Upper lobe of right lung (tissue), 1 donor: ENCODE data around the gene FAM120C. TPM values are rescaled to one million over a fixed set of nuclear protein-coding genes. Genes with fewer than 3 reads are reported as not detected.

ENCODE experiments used
- ATAC-seq: fragments of 200-7000 bp; cut with Tn5 transposase; one replicate; pipeline ENCODE4 v1.9.1; 2020; ENCODE audit warnings: mild to moderate bottlenecking, moderate library complexity
- DNase-seq: peaks from one replicate; pipeline ENCODE4 v3.0.0-alpha.2; 2020
- H3K27ac ChIP-seq: fragments of 200-600 bp; one replicate; pipeline ENCODE4 v1.8.0; 2022
- H3K27me3 ChIP-seq: fragments of 200-600 bp; one replicate; pipeline ENCODE4 v1.8.0; 2022; ENCODE audit warnings: mild to moderate bottlenecking
- H3K36me3 ChIP-seq: fragments of 200-600 bp; one replicate; pipeline ENCODE4 v1.8.0; 2022
- H3K4me1 ChIP-seq: fragments of 200-600 bp; one replicate; pipeline ENCODE4 v1.8.0; 2022
- H3K4me3 ChIP-seq: fragments of 200-600 bp; one replicate; pipeline ENCODE4 v1.8.0; 2022; ENCODE audit warnings: mild to moderate bottlenecking
- H3K9me3 ChIP-seq: fragments of 200-600 bp; one replicate; pipeline ENCODE4 v1.8.0; 2022
- intact Hi-C: fragments of 100-400 bp; cut with DNase I; formaldehyde crosslinking; loops from one replicate; pipeline ENCODE4 v1.11.0; 2022
- total RNA-seq: library from RNA; stranded (reverse); fragmentation: NEBNext Ultra II Directional; extraction: Animal tissue kit (Norgen Biotek cat#: 25700); gene quantifications from one replicate; pipeline ENCODE4 v1.2.1, GENCODE V29; 2021
- TF ChIP-seq, protein P1 (sequence below): fragments of 200-600 bp; IDR thresholded peaks from one replicate; pipeline ENCODE4 v1.8.0; 2022; ENCODE audit warnings: antibody characterized with exemption
- donor health status: DM: no; HTN: yes; CAD: no; lungs with severe emphysema.

The FAM120C gene
- total RNA-seq, 1 donor from 2014 or later: 10.4 TPM

DNA sequence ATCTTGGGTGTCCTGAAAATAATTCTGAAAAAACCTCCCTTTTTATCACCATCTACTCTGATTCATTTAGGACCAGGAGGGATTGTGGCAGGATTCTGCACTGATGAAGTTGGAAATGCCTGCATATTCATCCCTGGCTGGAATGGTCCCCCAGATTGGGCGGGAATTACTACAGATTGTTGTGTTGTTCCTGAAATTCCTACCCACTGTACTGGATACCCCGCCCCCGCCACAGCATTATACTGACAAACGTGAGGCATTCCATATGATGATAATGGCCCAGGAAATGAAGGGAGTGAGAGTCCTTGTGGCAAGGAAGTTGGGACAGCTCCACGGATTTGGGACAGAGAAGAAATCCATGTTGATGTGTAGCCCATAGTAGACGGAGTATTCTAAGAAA lies 15.2 kb upstream of the FAM120C start:
- no peak overlapping the region for H3K4me3 ChIP-seq
- DNase-seq: no peak
- intact Hi-C loops: no loop called here
- H3K27ac ChIP-seq: no peak overlapping the region
- no peaks in the 10 kb centered on the region for H3K36me3 ChIP-seq
- TF ChIP-seq, protein P1, sequence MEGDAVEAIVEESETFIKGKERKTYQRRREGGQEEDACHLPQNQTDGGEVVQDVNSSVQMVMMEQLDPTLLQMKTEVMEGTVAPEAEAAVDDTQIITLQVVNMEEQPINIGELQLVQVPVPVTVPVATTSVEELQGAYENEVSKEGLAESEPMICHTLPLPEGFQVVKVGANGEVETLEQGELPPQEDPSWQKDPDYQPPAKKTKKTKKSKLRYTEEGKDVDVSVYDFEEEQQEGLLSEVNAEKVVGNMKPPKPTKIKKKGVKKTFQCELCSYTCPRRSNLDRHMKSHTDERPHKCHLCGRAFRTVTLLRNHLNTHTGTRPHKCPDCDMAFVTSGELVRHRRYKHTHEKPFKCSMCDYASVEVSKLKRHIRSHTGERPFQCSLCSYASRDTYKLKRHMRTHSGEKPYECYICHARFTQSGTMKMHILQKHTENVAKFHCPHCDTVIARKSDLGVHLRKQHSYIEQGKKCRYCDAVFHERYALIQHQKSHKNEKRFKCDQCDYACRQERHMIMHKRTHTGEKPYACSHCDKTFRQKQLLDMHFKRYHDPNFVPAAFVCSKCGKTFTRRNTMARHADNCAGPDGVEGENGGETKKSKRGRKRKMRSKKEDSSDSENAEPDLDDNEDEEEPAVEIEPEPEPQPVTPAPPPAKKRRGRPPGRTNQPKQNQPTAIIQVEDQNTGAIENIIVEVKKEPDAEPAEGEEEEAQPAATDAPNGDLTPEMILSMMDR: no peak
- ATAC-seq: no peak
- no peaks in the 10 kb centered on the region for H3K9me3 ChIP-seq
- H3K4me1 ChIP-seq: no peaks in the 10 kb centered on the region
- no peaks in the 10 kb centered on the region for H3K27me3 ChIP-seq

DNA sequence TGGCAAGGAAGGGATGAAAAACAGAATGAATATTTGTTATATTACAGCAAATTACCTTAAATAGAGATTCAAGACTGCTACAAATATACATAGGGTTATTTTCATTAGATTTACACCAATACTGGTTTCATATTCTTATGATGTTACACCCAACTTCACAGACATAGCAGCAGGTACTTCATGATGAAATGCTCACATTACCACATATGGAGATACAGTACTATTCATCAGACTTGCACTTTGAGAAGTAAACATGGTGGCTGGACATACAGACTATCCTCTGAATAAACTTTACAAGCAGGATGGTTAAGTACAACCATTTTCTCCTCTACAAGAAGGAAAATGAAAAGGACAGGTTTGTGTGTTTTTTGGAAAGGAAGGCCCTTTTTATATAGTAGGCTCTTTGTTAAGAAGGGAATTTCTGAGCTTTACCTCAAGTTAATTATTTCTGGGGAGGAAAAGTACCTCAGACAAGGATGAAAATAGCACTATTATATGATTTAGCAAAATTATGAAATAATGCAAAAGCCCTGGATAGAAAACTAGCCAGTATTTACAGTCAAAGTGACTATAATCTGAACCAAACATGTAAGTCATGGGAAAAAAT lies 12.0 kb upstream of the FAM120C start:
- H3K4me1 ChIP-seq: no peaks in the 10 kb centered on the region
- intact Hi-C loops: no loop called here
- no peak for DNase-seq
- H3K9me3 ChIP-seq: no peaks in the 10 kb centered on the region
- no peak for ATAC-seq
- no peak overlapping the region for H3K4me3 ChIP-seq
- no peaks in the 10 kb centered on the region for H3K27me3 ChIP-seq
- TF ChIP-seq, protein P1: no peak
- H3K27ac ChIP-seq: no peak overlapping the region
- no peaks in the 10 kb centered on the region for H3K36me3 ChIP-seq

DNA sequence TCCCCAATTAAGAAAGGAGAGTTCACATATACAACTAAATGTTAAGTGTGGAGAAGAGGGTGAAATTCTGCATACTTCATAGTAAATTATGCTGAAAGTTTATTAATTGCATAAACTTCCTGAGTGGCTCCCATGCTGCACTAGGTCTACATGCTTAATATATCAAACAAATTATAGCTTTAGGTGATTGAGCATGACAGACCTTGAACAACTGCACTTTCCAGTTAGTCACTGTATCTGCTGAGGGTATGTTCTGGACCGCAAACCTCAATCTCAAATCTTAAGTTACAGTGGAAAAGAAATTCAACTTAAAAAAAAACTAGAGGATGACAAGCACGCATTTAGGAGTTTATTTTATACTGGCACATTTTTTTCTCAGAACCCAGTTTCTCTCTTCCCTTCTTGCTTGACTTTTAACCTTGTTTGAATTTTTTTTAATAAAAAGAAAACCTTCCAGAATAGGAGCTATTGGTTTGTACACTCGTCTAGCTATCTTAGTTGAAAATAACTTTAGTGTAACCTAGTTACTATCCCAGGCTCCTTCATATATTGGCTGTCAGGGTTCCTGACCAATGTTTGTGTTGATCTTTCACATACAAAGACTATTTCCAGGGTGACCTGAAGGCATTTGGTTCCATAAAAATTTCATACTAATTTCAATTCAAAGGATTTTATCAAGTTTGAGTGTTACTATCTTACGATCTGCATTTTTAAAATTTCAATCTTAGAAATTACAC lies 10.2 kb upstream of the FAM120C start:
- H3K4me1 ChIP-seq: no peaks in the 10 kb centered on the region
- no peaks in the 10 kb centered on the region for H3K36me3 ChIP-seq
- no peak overlapping the region for H3K27ac ChIP-seq
- TF ChIP-seq, protein P1: no peak
- no peak overlapping the region for H3K4me3 ChIP-seq
- ATAC-seq (no peak), DNase-seq (no peak)
- H3K27me3 ChIP-seq: no peaks in the 10 kb centered on the region
- intact Hi-C loops: no loop called here
- no peaks in the 10 kb centered on the region for H3K9me3 ChIP-seq

DNA sequence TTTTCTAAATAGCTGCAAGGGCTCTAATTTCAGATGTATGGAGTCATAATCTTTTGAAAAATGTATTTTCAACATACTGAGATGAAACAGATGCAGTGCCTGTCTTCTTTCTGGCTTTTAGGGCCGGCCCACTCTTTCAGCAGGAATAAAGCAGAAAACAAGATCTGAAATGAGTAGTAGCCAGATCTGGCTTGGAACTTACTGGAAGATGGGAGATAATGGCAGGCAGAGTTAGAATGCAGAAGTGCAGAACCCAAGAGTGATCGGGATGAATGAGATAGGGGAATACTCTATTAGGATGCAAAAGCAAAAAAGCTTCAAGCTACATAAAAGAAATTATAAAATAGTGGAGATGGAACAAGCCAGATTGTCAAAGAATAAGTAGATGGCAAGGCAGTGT lies 1.4 kb upstream of the FAM120C start:
- TF ChIP-seq, protein P1: no peak
- Histone ChIP-seq H3K4me1 (peaks cover 5% of the 10 kb centered on the region), H3K27ac (no peak overlapping the region), H3K27me3 (no peaks in the 10 kb centered on the region), H3K36me3 (no peaks in the 10 kb centered on the region), H3K4me3 (no peak overlapping the region), H3K9me3 (no peaks in the 10 kb centered on the region)
- ATAC-seq (no peak), DNase-seq (no peak)
- intact Hi-C loops: no loop called here

DNA sequence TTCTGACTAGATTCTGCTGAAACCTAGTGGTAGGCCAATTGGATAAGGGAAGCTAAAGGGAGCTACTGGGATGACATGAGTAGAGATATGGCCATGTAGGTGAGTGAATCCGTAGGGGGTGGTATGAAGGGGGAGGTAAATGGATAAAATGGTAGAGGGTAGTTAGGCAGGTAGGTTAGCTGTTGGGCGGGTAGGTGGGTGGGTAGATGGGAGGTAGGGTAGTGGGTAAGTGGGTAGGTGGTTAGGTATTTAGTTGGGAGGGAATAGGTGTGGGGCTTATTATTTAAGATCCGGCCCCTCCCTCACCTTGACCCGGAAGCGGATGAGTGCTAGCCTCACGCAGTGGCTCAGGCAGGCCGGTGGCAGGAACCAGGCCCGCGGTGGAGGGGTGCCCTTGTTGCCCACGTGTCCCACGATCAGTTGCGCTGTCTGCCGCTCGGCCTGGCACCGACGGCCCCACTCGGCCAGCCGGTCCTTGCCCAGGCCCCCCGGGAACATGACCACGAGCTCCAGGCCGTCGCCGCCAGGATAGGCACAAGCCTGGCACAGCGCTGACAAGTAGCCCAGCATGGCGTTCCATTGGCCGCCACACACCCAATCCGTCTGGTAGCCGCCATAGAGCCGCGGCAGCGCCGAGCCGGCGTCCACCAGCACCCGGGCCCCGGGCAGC lies 725 bp downstream of the FAM120C start:
- Histone ChIP-seq H3K36me3 (no peaks in the 10 kb centered on the region), H3K27me3 (no peaks in the 10 kb centered on the region), H3K4me1 (peaks cover 14% of the 10 kb centered on the region), H3K27ac (peak overlapping the region; percentile 88), H3K4me3 (peak overlapping the region; percentile 71), H3K9me3 (no peaks in the 10 kb centered on the region)
- peak; percentile 90 for ATAC-seq
- intact Hi-C loops: no loop called here
- TF ChIP-seq, protein P1: no peak
- DNase-seq: peak; percentile 83
